IgD-negative memory B cell (primary cell): Measurements from ENCODE around the gene C10orf67. TPM values are rescaled to one million over a fixed set of nuclear protein-coding genes. Genes with fewer than 3 reads are reported as not detected.
"Not testable (repeated sequence)": the region's sequence is repeated elsewhere in the genome, so short reads cannot be mapped to it uniquely, and the experiment has no call there.

ENCODE experiments used
- H3K27ac Mint-ChIP-seq, 3 donors: one replicate each; pipeline ENCODE4 v1.8.0; 2020 to 2022; ENCODE audit warnings: mild to moderate bottlenecking in 3 of 3, mixed read lengths in 3 of 3, moderate library complexity in 1 of 3
- H3K27me3 Mint-ChIP-seq: one replicate; pipeline ENCODE4 v1.8.0; 2021; ENCODE audit warnings: mixed read lengths
- H3K36me3 Mint-ChIP-seq: one replicate; pipeline ENCODE4 v1.8.0; 2020; ENCODE audit warnings: mild to moderate bottlenecking, mixed read lengths
- H3K4me1 Mint-ChIP-seq, 3 donors: one replicate each; pipeline ENCODE4 v1.8.0; 2020 to 2022; ENCODE audit warnings: mixed read lengths in 3 of 3, mild to moderate bottlenecking in 1 of 3
- H3K4me3 Mint-ChIP-seq, 4 donors: one replicate each; pipeline ENCODE4 v1.8.0; 2020 to 2022; ENCODE audit warnings: mild to moderate bottlenecking in 4 of 4, mixed read lengths in 4 of 4, moderate library complexity in 3 of 4
- H3K9me3 Mint-ChIP-seq, 3 donors: one replicate each; pipeline ENCODE4 v1.8.0; 2020 to 2021; ENCODE audit warnings: mixed read lengths in 3 of 3, mild to moderate bottlenecking in 1 of 3
- polyA plus RNA-seq: library from polyadenylated mRNA; unstranded; fragments of 300-500 nt; fragmentation: Illumina TruSeq; gene quantifications from one replicate; pipeline ENCODE4 v1.2.3, GENCODE V29; 2021

Gene C10orf67
- polyA plus RNA-seq, 1 donor from 2014 or later = not detected

DNA sequence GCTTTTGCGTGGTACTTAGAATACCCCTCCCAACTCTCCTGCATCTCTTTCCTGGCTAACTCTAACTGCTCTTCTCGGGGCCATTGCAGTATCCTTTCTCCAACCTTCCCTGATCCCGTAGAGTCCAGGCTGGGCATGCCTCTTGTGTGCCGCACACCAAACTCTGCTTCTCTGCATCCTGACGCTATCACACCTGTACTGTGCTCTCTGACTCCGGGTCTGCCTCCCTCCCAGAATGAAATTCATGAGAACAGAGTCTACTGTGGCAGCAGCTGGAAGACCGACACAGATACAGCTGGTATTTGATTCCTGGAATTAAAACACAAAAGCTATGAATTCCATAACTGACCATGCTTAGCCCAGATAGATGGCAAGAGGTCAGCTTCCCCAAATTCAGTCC is 60.9 kb downstream of the C10orf67 start:
- Mint-ChIP-seq H3K27me3 (peaks cover 5% of the 10 kb centered on the region), H3K9me3 (peaks cover 0 to 3% (median 0%) of the 10 kb centered on the region in 3 donors), H3K36me3 (no peaks in the 10 kb centered on the region)

GRCh38 chr10:23281044-23281433 is 63.6 kb downstream of the C10orf67 start:
- H3K27ac Mint-ChIP-seq = no peak overlapping the region
- H3K36me3 Mint-ChIP-seq = no peaks in the 10 kb centered on the region
- no peak overlapping the region for H3K4me3 Mint-ChIP-seq
- no peaks in the 10 kb centered on the region for H3K4me1 Mint-ChIP-seq
- H3K9me3 Mint-ChIP-seq = peaks cover 0 to 4% (median 0%) of the 10 kb centered on the region in 3 donors
- peaks cover 8% of the 10 kb centered on the region for H3K27me3 Mint-ChIP-seq

More for the DNA sequence above, 60.9 kb downstream of the C10orf67 start:
- no peak overlapping the region for H3K4me3 Mint-ChIP-seq
- no peaks in the 10 kb centered on the region for H3K4me1 Mint-ChIP-seq
- H3K27ac Mint-ChIP-seq = no peak overlapping the region

GRCh38 chr10:23280419-23281043 is 64.1 kb downstream of the C10orf67 start:
- Mint-ChIP-seq H3K4me3 (no peak overlapping the region), H3K36me3 (no peaks in the 10 kb centered on the region), H3K9me3 (peaks cover 0 to 2% (median 0%) of the 10 kb centered on the region in 3 donors), H3K27ac (no peak overlapping the region), H3K4me1 (no peaks in the 10 kb centered on the region), H3K27me3 (peaks cover 8% of the 10 kb centered on the region)

- Mint-ChIP-seq H3K27me3 (peaks cover 7% of the 10 kb centered on the region), H3K36me3 (no peaks in the 10 kb centered on the region), H3K27ac (no peak overlapping the region), H3K4me3 (no peak overlapping the region), H3K4me1 (no peaks in the 10 kb centered on the region), H3K9me3 (peaks cover 10 to 21% (median 11%) of the 10 kb centered on the region in 3 donors)
These were observed 69.2 kb downstream of the C10orf67 start for GRCh38 chr10:23275355-23275754.

GRCh38 chr10:23274179-23274578 is 70.4 kb downstream of the C10orf67 start:
- H3K9me3 Mint-ChIP-seq = peaks cover 10 to 21% (median 16%) of the 10 kb centered on the region in 3 donors
- H3K27me3 Mint-ChIP-seq, H3K36me3 Mint-ChIP-seq, H3K4me3 Mint-ChIP-seq, H3K4me1 Mint-ChIP-seq, H3K27ac Mint-ChIP-seq: not testable (repeated sequence)

GRCh38 chr10:23270531-23270930 is 74.1 kb downstream of the C10orf67 start:
- H3K9me3 Mint-ChIP-seq = peaks cover 10 to 21% (median 15%) of the 10 kb centered on the region in 3 donors

GRCh38 chr10:23263441-23264164 is 81.0 kb downstream of the C10orf67 start:
- Mint-ChIP-seq H3K27me3 (peaks cover 4% of the 10 kb centered on the region), H3K36me3 (no peaks in the 10 kb centered on the region), H3K4me1 (no peaks in the 10 kb centered on the region), H3K27ac (no peak overlapping the region), H3K9me3 (no peaks in the 10 kb centered on the region), H3K4me3 (no peak overlapping the region)

More at GRCh38 chr10:23270531-23270930, 74.1 kb downstream of the C10orf67 start:
- Mint-ChIP-seq H3K4me1 (no peaks in the 10 kb centered on the region), H3K36me3 (no peaks in the 10 kb centered on the region), H3K27me3 (no peaks in the 10 kb centered on the region), H3K27ac (no peak overlapping the region), H3K4me3 (no peak overlapping the region)

- Mint-ChIP-seq H3K4me3 (no peak overlapping the region), H3K27me3 (peaks cover 4% of the 10 kb centered on the region), H3K36me3 (no peaks in the 10 kb centered on the region), H3K27ac (no peak overlapping the region), H3K4me1 (no peaks in the 10 kb centered on the region), H3K9me3 (no peaks in the 10 kb centered on the region)
These were observed 81.7 kb downstream of the C10orf67 start for GRCh38 chr10:23262928-23263327.

- Mint-ChIP-seq H3K36me3 (no peaks in the 10 kb centered on the region), H3K27me3 (peaks cover 10% of the 10 kb centered on the region), H3K4me3 (no peak overlapping the region), H3K4me1 (no peaks in the 10 kb centered on the region), H3K27ac (no peak overlapping the region), H3K9me3 (no peaks in the 10 kb centered on the region)
These were observed 86.1 kb downstream of the C10orf67 start for GRCh38 chr10:23258516-23258915.

- no peaks in the 10 kb centered on the region for H3K4me1 Mint-ChIP-seq
- H3K4me3 Mint-ChIP-seq = no peak overlapping the region
- H3K27ac Mint-ChIP-seq = no peak overlapping the region
- peaks cover 2 to 4% (median 3%) of the 10 kb centered on the region in 3 donors for H3K9me3 Mint-ChIP-seq
- H3K36me3 Mint-ChIP-seq = peaks cover 1% of the 10 kb centered on the region
- H3K27me3 Mint-ChIP-seq = peaks cover 8% of the 10 kb centered on the region
These were observed 90.8 kb downstream of the C10orf67 start for GRCh38 chr10:23253780-23254179.

DNA sequence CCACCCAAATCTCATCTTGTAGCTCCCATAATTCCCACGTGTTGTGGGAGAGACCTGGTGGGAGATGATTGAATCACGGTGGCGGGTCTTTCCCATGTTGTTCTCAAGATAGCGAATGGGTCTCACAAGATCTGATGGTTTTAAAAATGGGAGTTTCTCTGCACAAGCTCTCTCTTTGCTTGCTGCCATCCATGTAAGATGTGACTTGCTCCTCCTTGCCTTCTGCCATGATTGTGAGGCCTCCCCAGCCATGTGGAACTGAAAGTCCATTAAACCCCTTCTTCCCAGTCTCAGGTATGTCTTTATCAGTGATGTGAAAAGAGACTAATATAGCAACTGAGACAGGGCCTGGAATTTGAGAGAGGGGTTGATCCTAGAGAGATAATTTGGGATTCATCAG is 91.7 kb downstream of the C10orf67 start:
- not testable (repeated sequence) for H3K9me3 Mint-ChIP-seq, H3K36me3 Mint-ChIP-seq, H3K4me1 Mint-ChIP-seq, H3K27me3 Mint-ChIP-seq, H3K27ac Mint-ChIP-seq, H3K4me3 Mint-ChIP-seq

- not testable (repeated sequence) for H3K27me3 Mint-ChIP-seq, H3K4me1 Mint-ChIP-seq, H3K4me3 Mint-ChIP-seq, H3K36me3 Mint-ChIP-seq, H3K27ac Mint-ChIP-seq
- peaks cover 11 to 28% (median 17%) of the 10 kb centered on the region in 3 donors for H3K9me3 Mint-ChIP-seq
These were observed 102.8 kb downstream of the C10orf67 start for GRCh38 chr10:23241779-23242178.

DNA sequence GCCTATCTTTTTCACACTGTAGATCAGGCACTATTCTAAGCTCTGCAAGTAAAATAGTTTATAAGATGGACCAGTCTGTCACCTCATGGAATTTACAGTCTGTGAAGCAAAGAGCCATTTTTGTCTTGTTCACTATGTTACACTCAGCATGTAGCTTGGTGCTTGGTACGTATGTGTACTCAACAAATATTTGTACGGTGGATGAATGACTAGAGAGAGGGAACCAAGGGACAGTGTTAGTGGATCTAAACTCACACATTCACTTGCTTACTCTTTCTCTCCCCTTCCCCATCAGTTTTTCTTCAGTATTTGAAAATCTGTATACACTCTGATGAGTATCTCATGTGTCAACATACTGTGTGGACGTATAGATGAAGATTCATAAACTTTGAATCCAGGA is 106.6 kb downstream of the C10orf67 start:
- H3K4me3 Mint-ChIP-seq = no peak overlapping the region
- no peak overlapping the region for H3K27ac Mint-ChIP-seq
- no peaks in the 10 kb centered on the region for H3K36me3 Mint-ChIP-seq
- no peaks in the 10 kb centered on the region for H3K27me3 Mint-ChIP-seq
- H3K4me1 Mint-ChIP-seq = no peaks in the 10 kb centered on the region
- H3K9me3 Mint-ChIP-seq = peaks cover 8 to 17% (median 11%) of the 10 kb centered on the region in 3 donors

DNA sequence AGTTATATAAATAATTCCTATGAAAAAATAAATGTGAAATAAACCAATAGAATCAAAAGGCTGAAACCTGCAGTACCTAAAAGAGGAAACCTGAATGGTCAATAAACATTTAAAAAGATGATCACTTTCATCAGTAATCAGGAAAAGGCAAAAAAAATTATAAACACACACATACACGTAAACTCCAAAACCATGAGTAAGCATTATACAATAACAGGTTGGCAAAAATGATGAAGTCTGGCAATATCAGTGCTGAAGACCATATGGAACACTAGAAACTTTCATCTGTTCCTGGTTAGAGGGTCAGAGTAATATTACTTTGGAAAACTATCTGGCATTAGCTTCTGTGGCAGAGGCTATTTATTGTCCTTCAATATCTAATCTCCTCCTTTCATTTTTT is 114.0 kb downstream of the C10orf67 start:
- Mint-ChIP-seq H3K4me1 (no peaks in the 10 kb centered on the region), H3K4me3 (no peak overlapping the region), H3K27ac (no peak overlapping the region), H3K9me3 (no peaks in the 10 kb centered on the region), H3K27me3 (peaks cover 5% of the 10 kb centered on the region), H3K36me3 (no peaks in the 10 kb centered on the region)

GRCh38 chr10:23217471-23217870 is 127.1 kb downstream of the C10orf67 start:
- H3K9me3 Mint-ChIP-seq = peaks cover 0 to 3% (median 0%) of the 10 kb centered on the region in 3 donors
- H3K4me1 Mint-ChIP-seq = no peaks in the 10 kb centered on the region
- H3K27me3 Mint-ChIP-seq = peaks cover 4% of the 10 kb centered on the region
- H3K4me3 Mint-ChIP-seq = no peak overlapping the region
- H3K27ac Mint-ChIP-seq = peak overlapping the region in 1 of 3 donors; percentile 84
- H3K36me3 Mint-ChIP-seq = no peaks in the 10 kb centered on the region
